Neural cell (in vitro differentiated cells): ENCODE measurements around the gene PARP3.

Experiments
- MXI1 ChIP-seq: fragments of 450-650 bp; conservative IDR thresholded peaks from 2 replicates; pipeline ENCODE4 v1.6.1; 2014; ENCODE audit warnings: antibody characterized with exemption, mild to moderate bottlenecking; ENCODE audit not compliant: poor library complexity, severe bottlenecking
- POLR2AphosphoS5 ChIP-seq: IDR thresholded peaks from 2 replicates; pipeline ENCODE4 v1.6.1; 2012
- SMC3 ChIP-seq: fragments of 450-650 bp; conservative IDR thresholded peaks from 2 replicates; pipeline ENCODE4 v1.6.1; 2014; ENCODE audit warnings: antibody characterized with exemption, mild to moderate bottlenecking, moderate library complexity; ENCODE audit not compliant: poor library complexity

GRCh38 chr3:51931756-51932155 is 10.4 kb upstream of the PARP3 start:
- no peak for TF ChIP-seq MXI1
- TF ChIP-seq POLR2AphosphoS5 = no peak
- TF ChIP-seq SMC3 = no peak
